Measurements from ENCODE around the gene SAXO1.
"Not testable (repeated sequence)": the region's sequence is repeated elsewhere in the genome, so short reads cannot be mapped to it uniquely, and the experiment has no call there.

The SAXO1 gene

GRCh38 chr9:19000133-19000532 is 32.9 kb downstream of the SAXO1 start:
- DNase-seq (ENCODE audit: low read depth in 1 of 2, low spot score in 1 of 2) = no peak

- no peak for DNase-seq (ENCODE audit: low read depth in 1 of 2, low spot score in 1 of 2)
Observed at GRCh38 chr9:18999173-18999785, 33.7 kb downstream of the SAXO1 start.

- no peak for DNase-seq (ENCODE audit: low read depth in 1 of 2, low spot score in 1 of 2)
Observed at GRCh38 chr9:18997151-18997550, 35.9 kb downstream of the SAXO1 start.

- DNase-seq (ENCODE audit: low read depth in 1 of 2, low spot score in 1 of 2) = no peak
Observed at GRCh38 chr9:18996211-18996610, 36.8 kb downstream of the SAXO1 start.

GRCh38 chr9:18994263-18994916 is 38.6 kb downstream of the SAXO1 start:
- no peak for DNase-seq (ENCODE audit: low read depth in 1 of 2, low spot score in 1 of 2)

GRCh38 chr9:18991197-18991596 is 41.8 kb downstream of the SAXO1 start:
- not testable (repeated sequence) for DNase-seq (ENCODE audit: low read depth in 1 of 2, low spot score in 1 of 2)

- no peak for DNase-seq (ENCODE audit: low read depth in 1 of 2, low spot score in 1 of 2)
Observed at GRCh38 chr9:18990494-18990893, 42.5 kb downstream of the SAXO1 start.

GRCh38 chr9:18989865-18990264 is 43.1 kb downstream of the SAXO1 start:
- DNase-seq (ENCODE audit: low read depth in 1 of 2, low spot score in 1 of 2) = no peak

GRCh38 chr9:18989097-18989496 is 43.9 kb downstream of the SAXO1 start:
- DNase-seq (ENCODE audit: low read depth in 1 of 2, low spot score in 1 of 2) = no peak

- DNase-seq (ENCODE audit: low read depth in 1 of 2, low spot score in 1 of 2) = no peak
Observed at GRCh38 chr9:18988003-18988402, 45.0 kb downstream of the SAXO1 start.

GRCh38 chr9:18985996-18986395 is 47.0 kb downstream of the SAXO1 start:
- no peak for DNase-seq (ENCODE audit: low read depth in 1 of 2, low spot score in 1 of 2)

- no peak for DNase-seq (ENCODE audit: low read depth in 1 of 2, low spot score in 1 of 2)
Observed at GRCh38 chr9:18985464-18985951, 47.5 kb downstream of the SAXO1 start.

- no peak for DNase-seq (ENCODE audit: low read depth in 1 of 2, low spot score in 1 of 2)
Observed at GRCh38 chr9:18982262-18982620, 50.8 kb downstream of the SAXO1 start.

- no peak for DNase-seq (ENCODE audit: low read depth in 1 of 2, low spot score in 1 of 2)
Observed at GRCh38 chr9:18981476-18982261, 51.3 kb downstream of the SAXO1 start.

- DNase-seq (ENCODE audit: low read depth in 1 of 2, low spot score in 1 of 2) = no peak
Observed at GRCh38 chr9:18980189-18980588, 52.8 kb downstream of the SAXO1 start.

GRCh38 chr9:18979367-18979766 is 53.6 kb downstream of the SAXO1 start:
- DNase-seq (ENCODE audit: low read depth in 1 of 2, low spot score in 1 of 2) = no peak

GRCh38 chr9:18978188-18978587 is 54.8 kb downstream of the SAXO1 start:
- DNase-seq (ENCODE audit: low read depth in 1 of 2, low spot score in 1 of 2) = no peak

GRCh38 chr9:18976709-18977531 is 56.1 kb downstream of the SAXO1 start:
- DNase-seq (ENCODE audit: low read depth in 1 of 2, low spot score in 1 of 2) = no peak

GRCh38 chr9:18976221-18976708 is 56.7 kb downstream of the SAXO1 start:
- DNase-seq (ENCODE audit: low read depth in 1 of 2, low spot score in 1 of 2) = no peak

- no peak for DNase-seq (ENCODE audit: low read depth in 1 of 2, low spot score in 1 of 2)
Observed at GRCh38 chr9:18973348-18973747, 59.7 kb downstream of the SAXO1 start.

GRCh38 chr9:18972675-18973074 is 60.3 kb downstream of the SAXO1 start:
- DNase-seq (ENCODE audit: low read depth in 1 of 2, low spot score in 1 of 2) = no peak

All from stimulated activated CD4-positive, alpha-beta T cell treated with anti-CD3 and anti-CD28 coated beads, Interleukin-15, amount 100 ng/mL, for 1 hour (primary cell).